ENCODE data around the gene TMEM218.

- TF ChIP-seq, protein P1, sequence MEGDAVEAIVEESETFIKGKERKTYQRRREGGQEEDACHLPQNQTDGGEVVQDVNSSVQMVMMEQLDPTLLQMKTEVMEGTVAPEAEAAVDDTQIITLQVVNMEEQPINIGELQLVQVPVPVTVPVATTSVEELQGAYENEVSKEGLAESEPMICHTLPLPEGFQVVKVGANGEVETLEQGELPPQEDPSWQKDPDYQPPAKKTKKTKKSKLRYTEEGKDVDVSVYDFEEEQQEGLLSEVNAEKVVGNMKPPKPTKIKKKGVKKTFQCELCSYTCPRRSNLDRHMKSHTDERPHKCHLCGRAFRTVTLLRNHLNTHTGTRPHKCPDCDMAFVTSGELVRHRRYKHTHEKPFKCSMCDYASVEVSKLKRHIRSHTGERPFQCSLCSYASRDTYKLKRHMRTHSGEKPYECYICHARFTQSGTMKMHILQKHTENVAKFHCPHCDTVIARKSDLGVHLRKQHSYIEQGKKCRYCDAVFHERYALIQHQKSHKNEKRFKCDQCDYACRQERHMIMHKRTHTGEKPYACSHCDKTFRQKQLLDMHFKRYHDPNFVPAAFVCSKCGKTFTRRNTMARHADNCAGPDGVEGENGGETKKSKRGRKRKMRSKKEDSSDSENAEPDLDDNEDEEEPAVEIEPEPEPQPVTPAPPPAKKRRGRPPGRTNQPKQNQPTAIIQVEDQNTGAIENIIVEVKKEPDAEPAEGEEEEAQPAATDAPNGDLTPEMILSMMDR (IDR thresholded peaks at IDR 0.05): no peak
- TF ChIP-seq POLR2A (IDR thresholded peaks at IDR 0.05): no peak
These were observed 9.8 kb downstream of the TMEM218 start for GRCh38 chr11:125101596-125101995.
